Panc1 (cell line): Measurements from ENCODE around the gene FBXW4. TPM values are rescaled to one million over a fixed set of nuclear protein-coding genes. Genes with fewer than 3 reads are reported as not detected.
"Not testable (repeated sequence)": the region's sequence is repeated elsewhere in the genome, so short reads cannot be mapped to it uniquely, and the experiment has no call there.

Source experiments
- ATAC-seq: fragments of 200-7000 bp; cut with Tn5 transposase; 2 replicates; pipeline ENCODE4 v1.9.1; 2020; ENCODE audit warnings: mild to moderate bottlenecking, moderate library complexity
- BruUV-seq: library from RNA; stranded (reverse); fragments of 400-500 nt; replicated peaks from 2 replicates; lab custom pipeline; 2021; lab: Mats Ljungman, UMichigan
- CTCF ChIA-PET: fragments of 300-600 bp; sonication (Branson Sonifier 250); formaldehyde crosslinking; loops from one replicate; lab custom pipeline; 2022; ENCODE audit warnings: antibody characterized with exemption; lab: Charles Lee
- POLR2A ChIA-PET: fragments of 300-600 bp; sonication (Branson Sonifier 250); formaldehyde crosslinking; loops from one replicate; lab custom pipeline; 2022; ENCODE audit warnings: antibody characterized with exemption; lab: Charles Lee
- DNase-seq: peaks from one replicate; pipeline ENCODE4 v3.0.0-alpha.2; 2010; ENCODE audit warnings: low read depth, low spot score
- H3K27ac ChIP-seq: 2 replicates; pipeline ENCODE4 v1.5.1; 2011; ENCODE audit warnings: mild to moderate bottlenecking, low read length, inconsistent platforms
- H3K27me3 ChIP-seq: fragments of 200-500 bp; sonication (Bioruptor generic); 2 replicates; pipeline ENCODE4 v1.6.0; 2014; ENCODE audit warnings: low read length, inconsistent platforms; ENCODE audit not compliant: control insufficient read depth, insufficient read depth
- H3K36me3 ChIP-seq: fragments of 200-500 bp; sonication (Bioruptor generic); 2 replicates; pipeline ENCODE4 v1.5.1; 2014; ENCODE audit warnings: inconsistent platforms, mild to moderate bottlenecking, low read length, moderate library complexity; ENCODE audit not compliant: control insufficient read depth, insufficient read depth
- H3K4me1 ChIP-seq: 2 replicates; pipeline ENCODE4 v1.5.1; 2011; ENCODE audit warnings: inconsistent platforms, mild to moderate bottlenecking, low read length, moderate library complexity; ENCODE audit not compliant: control insufficient read depth, insufficient read depth
- H3K4me3 ChIP-seq, 2 experiments: 2 replicates each; pipeline ENCODE4 v1.5.1; 2011 to 2012; ENCODE audit warnings: low read depth in 2 of 2, low read length in 2 of 2, mild to moderate bottlenecking in 2 of 2, inconsistent platforms in 1 of 2, moderate library complexity in 1 of 2
- H3K9me3 ChIP-seq: fragments of 200-500 bp; sonication (Bioruptor generic); 2 replicates; pipeline ENCODE4 v1.5.1; 2014; ENCODE audit warnings: low read depth, mild to moderate bottlenecking, inconsistent platforms, low read length, moderate library complexity; ENCODE audit not compliant: control insufficient read depth, insufficient read depth
- POLR2AphosphoS5 ChIP-seq: IDR thresholded peaks from 2 replicates; pipeline ENCODE4 v1.6.1; 2012; ENCODE audit warnings: mild to moderate bottlenecking, low read depth, low read length, moderate library complexity
- SIN3A ChIP-seq: IDR thresholded peaks from 2 replicates; pipeline ENCODE4 v1.6.1; 2012; ENCODE audit warnings: low read depth, mild to moderate bottlenecking, low read length, moderate library complexity, borderline replicate concordance; ENCODE audit not compliant: insufficient read depth
- TCF7L2 ChIP-seq: IDR thresholded peaks from 2 replicates; pipeline ENCODE4 v1.6.1; 2011; ENCODE audit warnings: mild to moderate bottlenecking, low read depth, low read length, inconsistent platforms
- in situ Hi-C: cut with HindIII; loops from 2 replicates; pipeline ENCODE4 v1.10.0; 2016; ENCODE audit warnings: low sequenced_read_pairs, low pct_unique_long_range_greater_than_20kb
- intact Hi-C: fragments of 100-400 bp; cut with micrococcal nuclease; formaldehyde crosslinking; loops from one replicate; pipeline ENCODE4 v1.10.0; 2022; ENCODE audit not compliant: unreplicated experiment
- total RNA-seq: library from RNA; stranded (reverse); gene quantifications from one replicate; pipeline ENCODE4 v1.2.1, GENCODE V29; 2021; ENCODE audit not compliant: unreplicated experiment
- TF ChIP-seq, protein P1 (sequence below), 2 experiments: IDR thresholded peaks; 2 replicates each; pipeline ENCODE4 v1.6.1; 2011 to 2012; ENCODE audit warnings: low read depth in 2 of 2, control low read depth in 1 of 2, low read length in 1 of 2, mild to moderate bottlenecking in 1 of 2, moderate library complexity in 1 of 2; ENCODE audit not compliant: insufficient read depth in 1 of 2
- TF ChIP-seq, protein P2 (sequence below): fragments of 450-650 bp; IDR thresholded peaks from 2 replicates; pipeline ENCODE4 v1.5.1; 2017; ENCODE audit warnings: mild to moderate bottlenecking

The FBXW4 gene
- total RNA-seq, 1 experiment from 2014 or later = 61.5 TPM

DNA sequence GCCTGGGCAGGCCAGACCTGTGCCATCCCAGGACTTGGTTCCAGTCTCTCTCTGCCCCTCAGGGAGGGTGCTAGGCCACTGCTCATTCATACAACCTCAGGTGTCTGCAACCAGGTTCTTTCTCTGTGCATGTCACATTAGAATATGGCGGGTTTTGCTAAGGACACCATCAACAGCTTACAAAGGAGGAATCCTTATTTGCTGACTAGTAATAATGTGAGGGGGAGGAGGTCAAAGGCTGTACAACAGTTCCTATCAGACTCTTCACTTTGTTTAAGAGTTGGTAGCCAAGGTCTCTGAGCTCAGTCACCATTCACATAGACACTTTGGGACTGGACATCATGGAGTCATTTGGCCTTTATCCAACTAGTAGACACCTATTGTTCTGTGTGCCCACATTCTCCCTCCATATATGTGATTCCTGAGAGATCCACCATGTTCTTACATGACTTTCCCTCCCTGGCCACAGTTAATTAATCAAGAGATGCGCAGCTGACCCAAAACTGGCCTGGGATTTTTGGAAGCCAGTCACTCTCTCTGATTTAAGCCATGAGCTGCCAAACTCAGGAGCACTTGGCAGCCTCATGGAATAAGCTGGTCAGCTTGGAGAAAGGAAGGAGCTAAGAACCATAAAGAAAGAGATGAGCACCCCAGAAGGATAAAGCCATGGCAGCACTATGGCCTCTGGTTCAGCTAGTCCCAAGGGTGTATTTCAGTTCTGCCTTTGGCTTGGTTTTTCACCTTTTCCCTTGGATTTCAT lies 55.6 kb downstream of the FBXW4 start:
- no peaks in the 10 kb centered on the region for H3K36me3 ChIP-seq
- POLR2A ChIA-PET = no interaction called here
- no peaks in the 10 kb centered on the region for H3K9me3 ChIP-seq
- CTCF ChIA-PET = no interaction called here
- H3K4me1 ChIP-seq = no peaks in the 10 kb centered on the region
- H3K27ac ChIP-seq = no peak overlapping the region
- no peak for DNase-seq
- in situ Hi-C loops = no loop called here
- BruUV-seq = no TSS peak
- intact Hi-C loops = no loop called here
- TF ChIP-seq, protein P1, sequence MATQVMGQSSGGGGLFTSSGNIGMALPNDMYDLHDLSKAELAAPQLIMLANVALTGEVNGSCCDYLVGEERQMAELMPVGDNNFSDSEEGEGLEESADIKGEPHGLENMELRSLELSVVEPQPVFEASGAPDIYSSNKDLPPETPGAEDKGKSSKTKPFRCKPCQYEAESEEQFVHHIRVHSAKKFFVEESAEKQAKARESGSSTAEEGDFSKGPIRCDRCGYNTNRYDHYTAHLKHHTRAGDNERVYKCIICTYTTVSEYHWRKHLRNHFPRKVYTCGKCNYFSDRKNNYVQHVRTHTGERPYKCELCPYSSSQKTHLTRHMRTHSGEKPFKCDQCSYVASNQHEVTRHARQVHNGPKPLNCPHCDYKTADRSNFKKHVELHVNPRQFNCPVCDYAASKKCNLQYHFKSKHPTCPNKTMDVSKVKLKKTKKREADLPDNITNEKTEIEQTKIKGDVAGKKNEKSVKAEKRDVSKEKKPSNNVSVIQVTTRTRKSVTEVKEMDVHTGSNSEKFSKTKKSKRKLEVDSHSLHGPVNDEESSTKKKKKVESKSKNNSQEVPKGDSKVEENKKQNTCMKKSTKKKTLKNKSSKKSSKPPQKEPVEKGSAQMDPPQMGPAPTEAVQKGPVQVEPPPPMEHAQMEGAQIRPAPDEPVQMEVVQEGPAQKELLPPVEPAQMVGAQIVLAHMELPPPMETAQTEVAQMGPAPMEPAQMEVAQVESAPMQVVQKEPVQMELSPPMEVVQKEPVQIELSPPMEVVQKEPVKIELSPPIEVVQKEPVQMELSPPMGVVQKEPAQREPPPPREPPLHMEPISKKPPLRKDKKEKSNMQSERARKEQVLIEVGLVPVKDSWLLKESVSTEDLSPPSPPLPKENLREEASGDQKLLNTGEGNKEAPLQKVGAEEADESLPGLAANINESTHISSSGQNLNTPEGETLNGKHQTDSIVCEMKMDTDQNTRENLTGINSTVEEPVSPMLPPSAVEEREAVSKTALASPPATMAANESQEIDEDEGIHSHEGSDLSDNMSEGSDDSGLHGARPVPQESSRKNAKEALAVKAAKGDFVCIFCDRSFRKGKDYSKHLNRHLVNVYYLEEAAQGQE (IDR thresholded peaks at IDR 0.05; ENCODE audit: insufficient read depth in 1 of 2, low read depth in 2 of 2, low read length in 1 of 2) = no peak
- no peak for TF ChIP-seq POLR2AphosphoS5
- TF ChIP-seq, protein P2, sequence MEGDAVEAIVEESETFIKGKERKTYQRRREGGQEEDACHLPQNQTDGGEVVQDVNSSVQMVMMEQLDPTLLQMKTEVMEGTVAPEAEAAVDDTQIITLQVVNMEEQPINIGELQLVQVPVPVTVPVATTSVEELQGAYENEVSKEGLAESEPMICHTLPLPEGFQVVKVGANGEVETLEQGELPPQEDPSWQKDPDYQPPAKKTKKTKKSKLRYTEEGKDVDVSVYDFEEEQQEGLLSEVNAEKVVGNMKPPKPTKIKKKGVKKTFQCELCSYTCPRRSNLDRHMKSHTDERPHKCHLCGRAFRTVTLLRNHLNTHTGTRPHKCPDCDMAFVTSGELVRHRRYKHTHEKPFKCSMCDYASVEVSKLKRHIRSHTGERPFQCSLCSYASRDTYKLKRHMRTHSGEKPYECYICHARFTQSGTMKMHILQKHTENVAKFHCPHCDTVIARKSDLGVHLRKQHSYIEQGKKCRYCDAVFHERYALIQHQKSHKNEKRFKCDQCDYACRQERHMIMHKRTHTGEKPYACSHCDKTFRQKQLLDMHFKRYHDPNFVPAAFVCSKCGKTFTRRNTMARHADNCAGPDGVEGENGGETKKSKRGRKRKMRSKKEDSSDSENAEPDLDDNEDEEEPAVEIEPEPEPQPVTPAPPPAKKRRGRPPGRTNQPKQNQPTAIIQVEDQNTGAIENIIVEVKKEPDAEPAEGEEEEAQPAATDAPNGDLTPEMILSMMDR = no peak
- no peak for TF ChIP-seq TCF7L2
- no peak for TF ChIP-seq SIN3A
- no peak overlapping the region for H3K4me3 ChIP-seq
- no peak for ATAC-seq
- no peaks in the 10 kb centered on the region for H3K27me3 ChIP-seq

DNA sequence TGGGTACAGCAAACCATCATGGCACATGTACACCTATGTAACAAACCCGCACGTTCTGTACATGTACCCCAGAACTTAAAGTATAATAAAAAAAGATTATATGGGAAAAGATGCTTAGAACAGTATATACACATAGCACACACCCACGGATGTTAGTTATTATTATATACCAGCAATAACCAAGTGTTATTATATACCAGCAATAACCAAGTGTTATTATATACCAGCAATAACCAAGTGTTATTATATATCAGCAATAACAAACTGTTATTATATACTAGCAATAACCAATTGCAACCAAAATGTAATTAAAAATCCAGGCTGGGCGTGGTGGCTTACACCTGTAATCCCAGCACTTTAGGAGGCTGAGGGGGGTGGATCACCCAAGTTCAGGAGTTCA lies 61.5 kb downstream of the FBXW4 start:
- CTCF ChIA-PET = not testable (repeated sequence)

DNA sequence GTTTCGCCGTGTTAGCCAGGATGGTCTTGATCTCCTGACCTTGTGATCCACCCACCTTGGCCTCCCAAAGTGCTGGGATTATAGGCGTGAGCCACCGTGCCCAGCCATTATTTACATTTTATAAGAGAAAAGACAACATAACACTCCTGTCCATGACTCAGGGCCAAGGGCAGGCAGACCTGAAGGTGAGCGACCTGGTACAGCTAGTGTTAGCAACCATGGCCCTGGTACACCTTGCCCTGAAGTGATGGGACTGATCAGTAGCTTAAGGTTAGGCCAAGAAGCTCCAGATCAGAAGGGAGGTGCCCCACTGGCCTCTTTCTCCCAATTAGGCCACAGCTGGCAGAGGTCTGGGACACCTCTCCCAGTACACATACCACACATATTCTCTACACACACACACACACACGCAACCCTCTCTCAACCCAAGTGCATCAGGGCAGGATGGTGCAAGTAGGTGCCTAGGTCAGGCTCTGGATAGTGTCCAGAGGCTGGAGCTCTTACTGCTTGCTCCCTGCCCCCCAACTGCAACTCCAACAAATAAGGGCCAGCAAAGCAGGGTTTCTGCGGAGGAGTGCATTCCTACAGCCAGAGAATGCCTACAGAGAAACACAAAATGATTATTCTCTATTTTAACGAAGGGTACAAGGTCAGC lies 63.0 kb downstream of the FBXW4 start:
- Histone ChIP-seq H3K27ac (no peak overlapping the region), H3K9me3 (no peaks in the 10 kb centered on the region), H3K36me3 (no peaks in the 10 kb centered on the region), H3K4me3 (no peak overlapping the region), H3K27me3 (no peaks in the 10 kb centered on the region), H3K4me1 (no peaks in the 10 kb centered on the region)
- DNase-seq = no peak
- POLR2A ChIA-PET = no interaction called here
- no peak for ATAC-seq
- intact Hi-C loops (no loop called here), in situ Hi-C loops (no loop called here)
- no TSS peak for BruUV-seq
- CTCF ChIA-PET = interaction anchor here (0.7 kb wide), 1 partner anchor 14 kb away, joined by 4 read pairs; no protein-coding TSS in a partner anchor
- TF ChIP-seq POLR2AphosphoS5 (no peak), TCF7L2 (no peak), SIN3A (no peak)
- TF ChIP-seq, protein P2 = no peak
- TF ChIP-seq, protein P1 (IDR thresholded peaks at IDR 0.05; ENCODE audit: insufficient read depth in 1 of 2, low read depth in 2 of 2, low read length in 1 of 2) = no peak

More for the DNA sequence above, 61.5 kb downstream of the FBXW4 start:
- BruUV-seq, H3K4me1 ChIP-seq, H3K4me3 ChIP-seq, H3K27ac ChIP-seq, H3K9me3 ChIP-seq, H3K36me3 ChIP-seq, intact Hi-C loops, H3K27me3 ChIP-seq, in situ Hi-C loops, ATAC-seq, DNase-seq: not testable (repeated sequence)
- POLR2A ChIA-PET = interaction anchor here (0.6 kb wide), 1 partner anchor 166 kb away, joined by 5 read pairs; no protein-coding TSS in a partner anchor
